Astrocyte (in vitro differentiated cells and primary cell): ENCODE data around the gene HPD. TPM values are rescaled to one million over a fixed set of nuclear protein-coding genes. Genes with fewer than 3 reads are reported as not detected.
A peak's percentile ranks its signal among the peaks of the same experiment; 100 is the strongest.

Experiments
- DNase-seq: peaks from one replicate; pipeline ENCODE4 v3.0.0-alpha.2; 2010; ENCODE audit warnings: low read depth
- FAIRE-seq: peaks from 2 replicates; lab custom pipeline; 2011; peaks lifted over from hg19 to GRCh38; lab: Jason Lieb, UNC
- H2AFZ ChIP-seq: 2 replicates; pipeline ENCODE4 v1.6.0; 2012; ENCODE audit warnings: low read depth, low read length, inconsistent platforms
- H3K27ac ChIP-seq: 2 replicates; pipeline ENCODE4 v1.5.1; 2011; ENCODE audit warnings: low read depth, low read length, inconsistent platforms
- H3K27me3 ChIP-seq: 2 replicates; pipeline ENCODE4 v1.6.0; 2011; ENCODE audit warnings: low read length, inconsistent platforms; ENCODE audit not compliant: insufficient read depth
- H3K36me3 ChIP-seq: 2 replicates; pipeline ENCODE4 v1.5.1; 2011; ENCODE audit warnings: low read length, inconsistent platforms; ENCODE audit not compliant: insufficient read depth
- H3K4me1 ChIP-seq: 2 replicates; pipeline ENCODE4 v1.5.1; 2011; ENCODE audit warnings: low read length, inconsistent platforms; ENCODE audit not compliant: insufficient read depth
- H3K4me2 ChIP-seq: 2 replicates; pipeline ENCODE4 v1.6.0; 2012; ENCODE audit warnings: low read length, inconsistent platforms
- H3K4me3 ChIP-seq: 2 replicates; pipeline ENCODE4 v1.5.1; 2011; ENCODE audit warnings: low read depth, mild to moderate bottlenecking, low read length, inconsistent platforms; ENCODE audit not compliant: insufficient read depth
- H3K79me2 ChIP-seq: 2 replicates; pipeline ENCODE4 v1.6.0; 2012; ENCODE audit warnings: mild to moderate bottlenecking, low read length, inconsistent platforms; ENCODE audit not compliant: insufficient read depth
- H3K9ac ChIP-seq: 2 replicates; pipeline ENCODE4 v1.6.0; 2012; ENCODE audit warnings: mild to moderate bottlenecking, low read length, inconsistent platforms
- H3K9me3 ChIP-seq: 2 replicates; pipeline ENCODE4 v1.5.1; 2012; ENCODE audit warnings: low read depth, mild to moderate bottlenecking, low read length, inconsistent platforms; ENCODE audit not compliant: insufficient read depth
- H4K20me1 ChIP-seq: 2 replicates; pipeline ENCODE4 v1.6.0; 2012; ENCODE audit warnings: low read length, inconsistent platforms; ENCODE audit not compliant: insufficient read depth
- H3K27ac Mint-ChIP-seq: one replicate; pipeline ENCODE4 v1.8.0; 2021; ENCODE audit warnings: mild to moderate bottlenecking, mixed read lengths; ENCODE audit not compliant: unreplicated experiment
- H3K27me3 Mint-ChIP-seq: one replicate; pipeline ENCODE4 v1.8.0; 2021; ENCODE audit warnings: low read depth, mixed read lengths; ENCODE audit not compliant: unreplicated experiment
- H3K36me3 Mint-ChIP-seq: one replicate; pipeline ENCODE4 v1.8.0; 2021; ENCODE audit warnings: low read depth, mixed read lengths; ENCODE audit not compliant: unreplicated experiment
- H3K4me1 Mint-ChIP-seq: one replicate; pipeline ENCODE4 v1.8.0; 2021; ENCODE audit warnings: low read depth, mixed read lengths; ENCODE audit not compliant: unreplicated experiment
- H3K4me3 Mint-ChIP-seq: one replicate; pipeline ENCODE4 v1.8.0; 2021; ENCODE audit warnings: mild to moderate bottlenecking, moderate library complexity, mixed read lengths; ENCODE audit not compliant: unreplicated experiment
- H3K9me3 Mint-ChIP-seq: one replicate; pipeline ENCODE4 v1.8.0; 2021; ENCODE audit warnings: mild to moderate bottlenecking, mixed read lengths; ENCODE audit not compliant: unreplicated experiment
- EZH2 ChIP-seq: IDR thresholded peaks from 2 replicates; pipeline ENCODE4 v1.6.1; 2012; ENCODE audit warnings: mild to moderate bottlenecking, low read length, inconsistent platforms; ENCODE audit not compliant: insufficient read depth
- total RNA-seq: library from RNA; stranded (reverse); gene quantifications from 2 replicates; pipeline ENCODE4 v1.2.1, GENCODE V29; 2021
- TF ChIP-seq, protein P1 (sequence below): IDR thresholded peaks from 2 replicates; pipeline ENCODE4 v1.5.1; 2011; ENCODE audit warnings: low read depth, mild to moderate bottlenecking, inconsistent platforms, low read length, moderate library complexity; ENCODE audit not compliant: insufficient read depth

The HPD gene
- total RNA-seq, 1 donor from 2014 or later: not detected

- no peak for FAIRE-seq
- Mint-ChIP-seq H3K4me1 (no peaks in the 10 kb centered on the region), H3K4me3 (no peak overlapping the region), H3K36me3 (peaks cover 22% of the 10 kb centered on the region), H3K27me3 (no peaks in the 10 kb centered on the region), H3K9me3 (no peaks in the 10 kb centered on the region), H3K27ac (peak overlapping the region; percentile 34)
- no peak for DNase-seq
- Histone ChIP-seq H3K4me3 (no peak overlapping the region), H2AFZ (no peak overlapping the region), H3K4me2 (no peak overlapping the region), H3K79me2 (no peaks in the 10 kb centered on the region), H4K20me1 (peaks cover 35% of the 10 kb centered on the region), H3K36me3 (peaks cover 42% of the 10 kb centered on the region), H3K27me3 (no peaks in the 10 kb centered on the region), H3K27ac (no peak overlapping the region), H3K4me1 (no peaks in the 10 kb centered on the region), H3K9me3 (no peaks in the 10 kb centered on the region), H3K9ac (no peak overlapping the region)
- TF ChIP-seq, protein P1, sequence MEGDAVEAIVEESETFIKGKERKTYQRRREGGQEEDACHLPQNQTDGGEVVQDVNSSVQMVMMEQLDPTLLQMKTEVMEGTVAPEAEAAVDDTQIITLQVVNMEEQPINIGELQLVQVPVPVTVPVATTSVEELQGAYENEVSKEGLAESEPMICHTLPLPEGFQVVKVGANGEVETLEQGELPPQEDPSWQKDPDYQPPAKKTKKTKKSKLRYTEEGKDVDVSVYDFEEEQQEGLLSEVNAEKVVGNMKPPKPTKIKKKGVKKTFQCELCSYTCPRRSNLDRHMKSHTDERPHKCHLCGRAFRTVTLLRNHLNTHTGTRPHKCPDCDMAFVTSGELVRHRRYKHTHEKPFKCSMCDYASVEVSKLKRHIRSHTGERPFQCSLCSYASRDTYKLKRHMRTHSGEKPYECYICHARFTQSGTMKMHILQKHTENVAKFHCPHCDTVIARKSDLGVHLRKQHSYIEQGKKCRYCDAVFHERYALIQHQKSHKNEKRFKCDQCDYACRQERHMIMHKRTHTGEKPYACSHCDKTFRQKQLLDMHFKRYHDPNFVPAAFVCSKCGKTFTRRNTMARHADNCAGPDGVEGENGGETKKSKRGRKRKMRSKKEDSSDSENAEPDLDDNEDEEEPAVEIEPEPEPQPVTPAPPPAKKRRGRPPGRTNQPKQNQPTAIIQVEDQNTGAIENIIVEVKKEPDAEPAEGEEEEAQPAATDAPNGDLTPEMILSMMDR: no peak
- TF ChIP-seq EZH2: no peak
These were observed 31.1 kb downstream of the HPD start for GRCh38 chr12:121827351-121828099.

- H4K20me1 ChIP-seq: peaks cover 40% of the 10 kb centered on the region
- no peak overlapping the region for H3K4me3 ChIP-seq
- H3K27ac ChIP-seq: no peak overlapping the region
- H2AFZ ChIP-seq: no peak overlapping the region
- TF ChIP-seq EZH2: no peak
- TF ChIP-seq, protein P1: no peak
- no peaks in the 10 kb centered on the region for H3K4me1 ChIP-seq
- peaks cover 14% of the 10 kb centered on the region for H3K36me3 Mint-ChIP-seq
- no peak overlapping the region for H3K4me2 ChIP-seq
- H3K9me3 ChIP-seq: no peaks in the 10 kb centered on the region
- no peaks in the 10 kb centered on the region for H3K27me3 ChIP-seq
- H3K9ac ChIP-seq: no peak overlapping the region
- H3K79me2 ChIP-seq: no peaks in the 10 kb centered on the region
- no peak for FAIRE-seq
- peak overlapping the region; percentile 64 for H3K27ac Mint-ChIP-seq
- peaks cover 41% of the 10 kb centered on the region for H3K36me3 ChIP-seq
- H3K4me1 Mint-ChIP-seq: no peaks in the 10 kb centered on the region
- no peaks in the 10 kb centered on the region for H3K27me3 Mint-ChIP-seq
- H3K4me3 Mint-ChIP-seq: no peak overlapping the region
- DNase-seq: no peak
- H3K9me3 Mint-ChIP-seq: no peaks in the 10 kb centered on the region
These were observed 32.1 kb downstream of the HPD start for GRCh38 chr12:121826318-121827150.
